Measurements from ENCODE around the gene TMCO2. TPM values are rescaled to one million over a fixed set of nuclear protein-coding genes. Genes with fewer than 3 reads are reported as not detected.
A peak's percentile ranks its signal among the peaks of the same experiment; 100 is the strongest.

Gene TMCO2
- total RNA-seq, 1 donor from 2014 or later, result not detected

- no peak for TF ChIP-seq CTCF (IDR thresholded peaks at IDR 0.05)
- Mint-ChIP-seq H3K4me1 (ENCODE audit: low read depth) (peaks cover 36% of the 10 kb centered on the region), H3K4me3 (ENCODE audit: unreplicated experiment) (no peak overlapping the region), H3K27ac (ENCODE audit: unreplicated experiment) (no peak overlapping the region), H3K36me3 (ENCODE audit: low read depth) (peaks cover 27% of the 10 kb centered on the region), H3K27me3 (ENCODE audit: low read depth) (no peaks in the 10 kb centered on the region), H3K9me3 (ENCODE audit: low read depth) (no peaks in the 10 kb centered on the region)
- DNase-seq (ENCODE audit: low spot score), result no peak
Observed at GRCh38 chr1:40240390-40240789, 7.3 kb upstream of the TMCO2 start.

- no peak for DNase-seq (ENCODE audit: low spot score)
- no peaks in the 10 kb centered on the region for H3K27me3 Mint-ChIP-seq (ENCODE audit: low read depth)
- H3K27ac Mint-ChIP-seq (ENCODE audit: unreplicated experiment), result peak overlapping the region; percentile 74
- no peaks in the 10 kb centered on the region for H3K9me3 Mint-ChIP-seq (ENCODE audit: low read depth)
- H3K4me3 Mint-ChIP-seq (ENCODE audit: unreplicated experiment), result no peak overlapping the region
- no peak for TF ChIP-seq CTCF (IDR thresholded peaks at IDR 0.05)
- peaks cover 36% of the 10 kb centered on the region for H3K4me1 Mint-ChIP-seq (ENCODE audit: low read depth)
- H3K36me3 Mint-ChIP-seq (ENCODE audit: low read depth), result peaks cover 20% of the 10 kb centered on the region
Observed at GRCh38 chr1:40241362-40241761, 6.4 kb upstream of the TMCO2 start.

GRCh38 chr1:40243351-40243750 lies 4.4 kb upstream of the TMCO2 start:
- no peak for TF ChIP-seq CTCF (IDR thresholded peaks at IDR 0.05)
- no peaks in the 10 kb centered on the region for H3K9me3 Mint-ChIP-seq (ENCODE audit: low read depth)
- no peak for DNase-seq (ENCODE audit: low spot score)
- peaks cover 5% of the 10 kb centered on the region for H3K36me3 Mint-ChIP-seq (ENCODE audit: low read depth)
- H3K27me3 Mint-ChIP-seq (ENCODE audit: low read depth), result no peaks in the 10 kb centered on the region
- no peak overlapping the region for H3K4me3 Mint-ChIP-seq (ENCODE audit: unreplicated experiment)
- peak overlapping the region; percentile 32 for H3K27ac Mint-ChIP-seq (ENCODE audit: unreplicated experiment)
- H3K4me1 Mint-ChIP-seq (ENCODE audit: low read depth), result peaks cover 36% of the 10 kb centered on the region

GRCh38 chr1:40244138-40244744 lies 3.5 kb upstream of the TMCO2 start:
- H3K4me1 Mint-ChIP-seq (ENCODE audit: low read depth), result peaks cover 35% of the 10 kb centered on the region
- peaks cover 4% of the 10 kb centered on the region for H3K36me3 Mint-ChIP-seq (ENCODE audit: low read depth)

GRCh38 chr1:40245686-40246085 lies 2.1 kb upstream of the TMCO2 start:
- H3K27me3 Mint-ChIP-seq (ENCODE audit: low read depth), result no peaks in the 10 kb centered on the region
- no peak for TF ChIP-seq CTCF (IDR thresholded peaks at IDR 0.05)
- H3K36me3 Mint-ChIP-seq (ENCODE audit: low read depth), result peaks cover 2% of the 10 kb centered on the region
- no peak for DNase-seq (ENCODE audit: low spot score)
- no peaks in the 10 kb centered on the region for H3K9me3 Mint-ChIP-seq (ENCODE audit: low read depth)
- no peak overlapping the region for H3K27ac Mint-ChIP-seq (ENCODE audit: unreplicated experiment)
- H3K4me3 Mint-ChIP-seq (ENCODE audit: unreplicated experiment), result no peak overlapping the region
- peaks cover 30% of the 10 kb centered on the region for H3K4me1 Mint-ChIP-seq (ENCODE audit: low read depth)

More at GRCh38 chr1:40244138-40244744, 3.5 kb upstream of the TMCO2 start:
- Mint-ChIP-seq H3K9me3 (ENCODE audit: low read depth) (no peaks in the 10 kb centered on the region), H3K27me3 (ENCODE audit: low read depth) (no peaks in the 10 kb centered on the region), H3K27ac (ENCODE audit: unreplicated experiment) (no peak overlapping the region), H3K4me3 (ENCODE audit: unreplicated experiment) (no peak overlapping the region)
- TF ChIP-seq CTCF (IDR thresholded peaks at IDR 0.05), result no peak
- no peak for DNase-seq (ENCODE audit: low spot score)
